ENCODE measurements around the gene PLOD2. TPM values are rescaled to one million over a fixed set of nuclear protein-coding genes. Genes with fewer than 3 reads are reported as not detected.

The PLOD2 gene
- total RNA-seq, 1 donor, result 393 TPM

DNA sequence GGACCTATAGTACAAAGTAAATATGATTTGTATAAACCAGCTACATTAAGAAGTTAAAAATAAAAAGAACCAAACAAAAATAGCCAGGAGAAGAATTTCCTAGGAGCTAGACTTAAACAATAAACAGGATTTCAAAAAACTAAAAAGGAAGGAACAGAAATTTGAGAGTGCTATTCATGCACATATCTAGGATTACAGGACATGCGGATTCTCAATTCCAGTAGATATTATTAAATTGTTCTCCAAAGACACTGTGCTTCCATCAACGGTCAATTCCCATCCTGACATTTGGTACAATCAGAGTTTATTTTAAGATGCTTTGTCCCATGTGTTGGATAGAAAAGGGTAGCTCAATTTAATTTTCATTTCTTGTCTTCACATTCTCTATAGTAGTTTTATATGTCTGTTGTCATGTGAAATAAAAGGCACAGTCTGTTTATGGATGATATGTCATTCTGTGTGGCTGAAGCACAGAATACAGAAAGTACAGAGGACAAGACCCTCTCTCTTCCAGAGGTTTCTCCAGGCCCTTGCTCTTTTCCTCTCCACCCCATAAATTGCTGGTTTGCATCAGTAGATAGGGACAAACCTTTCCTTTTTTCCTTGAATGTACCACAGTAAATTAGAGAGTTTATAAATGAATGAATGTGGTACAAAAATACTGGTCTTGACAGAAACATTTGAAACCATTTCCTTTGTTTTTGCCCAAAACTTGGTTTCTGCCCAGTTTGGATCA, 3.5 kb downstream of the PLOD2 start:
- DNase-seq (ENCODE audit: low read depth), result no peak
- no peak for TF ChIP-seq CTCF (IDR thresholded peaks at IDR 0.05; ENCODE audit: insufficient read depth, low read depth, low read length)
- peak overlapping the region; percentile 94 for H3K4me3 ChIP-seq (ENCODE audit: low read depth, low read length)

DNA sequence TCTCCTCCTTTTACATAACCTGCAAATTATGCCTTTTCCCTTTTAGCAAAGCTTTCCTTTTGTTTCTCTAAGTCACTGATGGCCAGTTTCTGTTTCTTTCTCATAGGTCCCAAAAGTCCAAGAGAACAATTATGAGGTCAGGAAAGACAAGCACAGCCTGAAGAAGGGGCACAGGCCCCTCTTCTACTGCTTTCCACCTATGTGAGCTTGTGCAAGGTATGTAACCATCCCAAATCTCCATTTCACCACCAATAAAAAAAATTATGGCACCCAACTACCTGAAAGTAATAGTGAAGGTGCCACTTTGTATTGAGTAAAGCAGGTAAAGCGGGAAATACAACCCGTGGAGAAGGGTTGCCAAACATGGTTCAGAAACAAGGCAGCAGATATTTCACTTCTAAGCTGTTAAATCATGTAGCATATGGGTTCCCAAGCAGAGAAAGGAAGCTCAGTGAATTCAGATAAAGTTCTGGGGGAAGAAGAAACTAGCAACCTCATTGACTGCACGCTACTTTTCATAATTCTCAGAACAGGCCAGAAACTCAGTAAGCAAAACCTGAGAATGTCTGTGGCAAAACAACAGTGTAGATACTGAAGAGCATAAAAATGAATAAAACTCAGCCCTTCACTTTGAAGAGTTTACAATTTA, 4.2 kb downstream of the PLOD2 start:
- peak overlapping the region; percentile 94 for H3K4me3 ChIP-seq (ENCODE audit: low read depth, low read length)
- DNase-seq (ENCODE audit: low read depth), result no peak
- no peak for TF ChIP-seq CTCF (IDR thresholded peaks at IDR 0.05; ENCODE audit: insufficient read depth, low read depth, low read length)

DNA sequence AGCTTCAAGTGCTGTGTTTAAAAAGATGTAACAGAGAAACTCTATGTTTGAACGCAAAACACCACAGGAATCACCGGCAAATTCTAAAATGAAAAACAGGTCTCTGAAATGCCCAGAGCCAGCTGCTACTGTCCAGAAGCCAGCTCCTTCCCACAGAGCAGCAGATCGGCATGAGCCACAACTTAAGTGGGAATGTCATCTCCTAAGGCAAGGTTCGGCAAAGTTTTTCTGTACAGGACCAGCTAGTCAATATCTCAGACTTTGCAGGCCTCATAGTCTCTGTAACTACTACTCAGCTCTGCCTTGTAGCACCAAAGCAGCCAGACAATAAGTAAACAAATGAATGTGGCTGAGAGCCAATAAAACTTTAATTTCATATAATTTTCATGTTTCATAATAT, 4.9 kb downstream of the PLOD2 start:
- TF ChIP-seq CTCF (IDR thresholded peaks at IDR 0.05; ENCODE audit: insufficient read depth, low read depth, low read length), result no peak
- no peak for DNase-seq (ENCODE audit: low read depth)
- H3K4me3 ChIP-seq (ENCODE audit: low read depth, low read length), result peak overlapping the region; percentile 94

DNA sequence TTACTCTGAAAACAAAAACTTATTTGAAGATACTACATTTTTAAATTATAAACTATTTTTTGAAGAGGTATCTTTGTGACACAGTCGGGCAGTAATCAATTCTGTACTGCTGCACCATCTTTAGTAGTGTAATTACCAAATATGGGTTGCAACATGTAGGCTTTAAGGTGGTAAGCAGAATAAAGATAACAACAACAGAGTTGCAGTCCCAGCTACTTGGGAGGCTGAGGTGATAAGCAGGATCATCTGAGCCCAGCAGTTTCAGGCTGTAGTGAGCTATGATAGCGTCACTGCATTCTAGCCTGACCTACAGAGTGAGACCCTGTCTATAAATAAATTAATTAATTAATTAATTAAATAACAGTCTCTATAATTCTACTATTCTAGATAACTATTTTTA, 6.0 kb downstream of the PLOD2 start:
- peak; percentile 68 for DNase-seq (ENCODE audit: low read depth)
- no peak for TF ChIP-seq CTCF (IDR thresholded peaks at IDR 0.05; ENCODE audit: insufficient read depth, low read depth, low read length)

GRCh38 chr3:146154316-146154715, 6.7 kb downstream of the PLOD2 start:
- DNase-seq (ENCODE audit: low read depth), result no peak
- no peak overlapping the region for H3K4me3 ChIP-seq (ENCODE audit: low read depth, low read length)
- no peak for TF ChIP-seq CTCF (IDR thresholded peaks at IDR 0.05; ENCODE audit: insufficient read depth, low read depth, low read length)

More for the DNA sequence above, 6.0 kb downstream of the PLOD2 start:
- H3K4me3 ChIP-seq (ENCODE audit: low read depth, low read length), result no peak overlapping the region

DNA sequence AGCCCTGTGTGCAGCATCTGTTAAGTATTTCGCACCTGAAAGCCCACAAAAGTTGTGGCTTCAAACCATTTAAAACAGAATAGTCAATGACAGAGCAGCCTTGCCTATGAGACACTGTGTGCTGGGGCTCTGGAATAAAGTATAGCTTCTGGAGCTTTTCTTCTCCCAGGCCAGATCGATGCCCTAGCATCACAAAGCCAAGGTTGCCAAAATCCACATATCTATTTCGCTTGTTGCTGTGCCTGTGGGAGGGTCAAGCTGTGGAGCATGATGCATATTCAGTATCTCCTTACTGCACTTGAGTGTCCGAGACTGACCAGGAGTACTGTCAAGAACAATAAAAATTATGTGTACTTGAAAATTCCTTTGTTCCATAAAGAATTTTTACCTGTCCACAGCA, 7.6 kb downstream of the PLOD2 start:
- TF ChIP-seq CTCF (IDR thresholded peaks at IDR 0.05; ENCODE audit: insufficient read depth, low read depth, low read length), result no peak
- no peak overlapping the region for H3K4me3 ChIP-seq (ENCODE audit: low read depth, low read length)
- no peak for DNase-seq (ENCODE audit: low read depth)
